HG02970 (cell line): ENCODE measurements around the gene MTA2.

Experiments used
- ATAC-seq: cut with Tn5 transposase; IDR thresholded peaks from one replicate; pipeline ENCODE4 v1.9.1; 2021; ENCODE audit warnings: mild to moderate bottlenecking, moderate library complexity, moderate number of reproducible peaks; ENCODE audit not compliant: unreplicated experiment, low FRiP score

Gene MTA2

DNA sequence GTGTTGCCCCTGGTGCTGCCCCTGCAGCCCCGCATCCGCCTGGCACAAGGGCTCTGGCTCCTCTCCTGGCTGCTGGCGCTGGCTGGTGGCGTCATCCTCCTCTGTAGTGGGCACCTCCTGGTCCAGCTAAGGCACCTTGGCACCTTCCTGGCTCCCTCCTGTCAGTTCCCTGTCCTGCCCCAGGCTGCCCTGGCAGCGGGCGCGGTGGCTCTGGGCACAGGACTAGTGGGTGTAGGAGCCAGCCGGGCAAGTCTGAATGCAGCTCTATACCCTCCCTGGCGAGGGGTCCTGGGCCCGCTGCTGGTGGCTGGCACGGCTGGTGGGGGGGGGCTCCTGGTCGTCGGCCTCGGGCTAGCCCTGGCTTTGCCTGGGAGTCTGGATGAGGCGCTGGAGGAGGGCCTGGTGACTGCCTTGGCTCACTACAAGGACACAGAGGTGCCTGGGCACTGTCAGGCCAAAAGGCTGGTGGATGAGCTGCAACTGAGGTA is 11.7 kb upstream of the MTA2 start:
- ATAC-seq: no peak

DNA sequence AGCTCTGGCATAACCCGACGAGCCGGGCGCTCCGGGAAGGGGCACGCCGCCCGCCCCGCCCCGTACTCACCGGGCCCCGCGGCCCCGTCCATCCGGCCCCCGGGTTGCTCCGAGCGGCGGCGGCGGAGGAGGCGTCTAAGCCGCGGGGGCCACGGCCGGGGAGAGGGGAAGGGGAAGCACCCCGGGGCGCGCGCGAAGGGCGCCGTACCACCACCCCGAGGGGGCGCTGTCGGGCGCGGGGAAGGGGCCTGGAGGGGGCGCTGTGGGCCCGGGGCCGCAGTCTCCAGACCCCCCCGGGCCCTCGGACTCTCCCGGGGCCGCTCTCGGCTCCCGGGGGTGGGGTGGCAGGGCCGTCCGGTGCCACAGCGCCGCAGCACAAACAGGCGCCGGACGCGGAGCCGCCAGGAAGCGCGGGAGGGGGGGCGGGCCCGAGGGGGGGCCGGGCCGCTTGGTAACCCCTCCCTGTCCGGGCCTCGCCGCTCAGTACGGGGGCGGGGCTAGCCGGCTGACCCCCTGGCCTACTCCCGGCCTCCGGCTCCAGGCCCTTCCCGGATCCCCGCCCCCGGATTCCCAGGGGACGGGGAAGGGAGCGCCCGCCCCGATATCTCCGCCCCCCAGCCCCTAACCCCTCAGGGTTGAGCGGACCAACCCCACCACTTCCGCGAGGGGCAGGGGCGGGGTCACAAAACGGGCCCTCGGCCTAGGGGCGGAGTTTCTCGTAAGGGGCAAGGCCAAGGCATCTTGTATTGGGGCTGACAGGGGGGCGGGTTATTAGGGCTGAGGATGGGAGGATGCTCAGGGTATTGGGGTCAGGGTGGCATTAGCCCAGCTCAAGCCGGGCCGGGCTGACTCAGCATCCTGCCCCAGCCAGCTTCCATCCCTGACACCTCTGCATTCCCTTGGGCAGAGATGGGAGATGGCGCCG is 11.0 kb upstream of the MTA2 start, which contains the start of the genes EML3 and ROM1:
TSS of gene EML3 (minus strand) at position 410 of the 925 bp plus-strand sequence. CDS start at position 92, 318 bp downstream.
TSS of gene ROM1 (plus strand) at position 892 of the 925 bp plus-strand sequence. CDS start at position 917, 25 bp downstream.
- peak; percentile 61 for ATAC-seq

DNA sequence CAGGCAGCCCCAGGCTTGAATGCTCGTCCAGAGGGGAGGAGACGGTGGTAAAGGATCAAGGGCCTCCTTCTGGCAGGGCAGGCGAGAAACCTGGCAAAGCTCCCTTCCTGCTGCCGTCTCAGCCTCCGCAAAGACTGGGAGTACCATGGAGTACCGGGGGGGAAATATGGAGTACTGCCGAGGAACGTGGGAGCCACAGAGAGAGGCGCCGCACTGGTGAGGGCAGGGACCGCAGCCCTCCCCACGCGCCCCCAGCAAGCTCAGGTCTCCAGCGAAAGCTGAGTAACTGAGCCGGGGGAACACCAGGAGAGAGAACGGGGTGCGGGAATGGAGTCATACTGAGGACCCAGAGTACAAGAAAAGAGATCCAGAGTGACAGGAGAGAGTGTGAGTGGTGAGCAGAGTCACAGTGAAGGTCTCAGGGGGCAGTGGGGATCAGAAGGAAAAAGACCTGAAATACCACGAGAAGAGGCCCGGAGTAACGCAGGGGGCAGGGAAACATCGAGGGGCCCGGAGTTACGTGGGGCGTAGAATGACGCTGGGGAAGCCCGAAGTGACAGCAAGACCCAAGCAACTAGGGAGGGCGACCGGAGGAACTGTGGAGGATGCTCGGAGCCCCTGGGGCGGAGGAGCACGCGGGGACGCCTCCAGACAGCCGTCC is 10.2 kb upstream of the MTA2 start:
- peak; percentile 10 for ATAC-seq

DNA sequence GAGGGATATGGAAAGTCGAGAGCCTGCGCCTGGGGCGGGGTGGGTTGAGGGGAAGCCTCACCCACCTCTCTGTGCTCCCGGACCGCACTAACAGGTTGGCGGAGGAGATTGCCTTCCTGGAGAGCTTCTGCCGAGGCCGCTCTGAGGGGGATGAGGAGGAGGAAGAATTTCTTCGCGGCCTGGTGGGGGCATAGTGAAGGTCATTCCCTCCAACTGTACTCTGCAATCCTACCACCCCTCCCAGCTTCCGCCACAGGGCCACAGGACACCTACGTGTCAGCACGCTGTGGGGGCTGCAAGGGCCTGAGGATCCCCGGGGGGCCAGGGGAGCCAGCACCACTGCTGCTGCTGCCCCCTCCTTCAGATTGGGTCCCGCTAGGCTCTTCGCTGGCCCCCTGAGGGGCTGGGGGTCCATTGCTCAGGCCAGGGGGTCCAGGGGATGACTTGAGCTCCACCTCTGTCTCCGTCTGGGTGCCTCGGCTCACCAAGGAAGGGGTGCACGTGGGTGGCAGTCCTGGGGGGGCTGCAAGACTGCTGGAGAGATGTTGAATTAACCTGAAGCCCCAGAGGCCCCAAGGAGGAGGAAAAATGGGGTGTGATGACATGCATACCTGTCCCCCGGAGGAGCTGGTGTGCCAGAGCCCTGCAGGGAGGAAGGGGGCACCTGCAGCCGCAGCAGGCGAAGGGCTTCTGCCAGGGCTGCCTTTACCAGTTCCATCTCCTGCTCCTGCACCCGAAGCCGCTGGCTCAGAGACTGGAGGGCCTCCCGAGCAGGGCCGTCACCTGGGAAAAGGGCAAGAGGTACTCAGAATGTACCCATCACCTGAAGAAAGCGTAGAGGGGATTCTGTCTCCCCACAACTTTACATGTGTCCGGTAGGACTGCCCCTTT is 9.4 kb upstream of the MTA2 start:
- no peak for ATAC-seq

DNA sequence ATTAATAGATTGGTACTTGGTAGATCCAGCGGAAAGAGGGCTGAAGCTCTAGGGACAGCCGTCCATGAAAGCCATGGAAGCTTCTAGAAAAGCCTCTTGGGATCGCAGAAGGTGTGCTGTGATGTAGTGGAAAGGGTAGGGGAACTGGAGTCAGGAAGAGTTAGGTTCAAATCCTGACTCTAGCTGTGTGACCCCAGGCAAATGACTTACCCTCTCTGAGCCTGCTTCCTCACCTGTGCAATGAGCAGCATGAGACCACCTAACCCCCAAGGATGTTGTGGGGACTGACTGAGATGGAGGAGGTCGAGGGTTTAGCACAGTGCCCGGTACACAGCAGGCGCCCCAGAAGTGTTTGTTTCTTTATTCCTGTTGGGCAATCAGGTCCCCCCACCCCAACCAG is 8.7 kb upstream of the MTA2 start:
- no peak for ATAC-seq

DNA sequence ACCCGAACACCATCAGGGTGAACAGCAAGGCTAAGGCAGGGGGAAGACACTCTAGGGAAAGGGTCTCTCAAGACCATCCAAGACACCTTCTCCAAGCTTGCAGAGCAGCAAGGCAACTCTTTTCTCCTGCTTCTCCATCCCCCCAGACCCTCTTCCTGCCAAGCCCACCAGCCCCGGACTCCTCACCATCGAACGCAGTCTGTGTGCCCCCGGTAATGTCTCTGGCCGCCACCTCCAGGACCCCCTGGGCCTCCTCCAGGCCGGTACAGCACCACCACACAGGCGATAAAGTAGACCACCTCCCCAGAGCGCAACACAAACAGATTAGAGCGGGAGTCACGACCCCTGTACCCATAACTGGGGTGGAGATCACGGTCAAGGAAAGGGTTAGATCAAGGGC is 7.1 kb upstream of the MTA2 start:
- ATAC-seq: no peak

DNA sequence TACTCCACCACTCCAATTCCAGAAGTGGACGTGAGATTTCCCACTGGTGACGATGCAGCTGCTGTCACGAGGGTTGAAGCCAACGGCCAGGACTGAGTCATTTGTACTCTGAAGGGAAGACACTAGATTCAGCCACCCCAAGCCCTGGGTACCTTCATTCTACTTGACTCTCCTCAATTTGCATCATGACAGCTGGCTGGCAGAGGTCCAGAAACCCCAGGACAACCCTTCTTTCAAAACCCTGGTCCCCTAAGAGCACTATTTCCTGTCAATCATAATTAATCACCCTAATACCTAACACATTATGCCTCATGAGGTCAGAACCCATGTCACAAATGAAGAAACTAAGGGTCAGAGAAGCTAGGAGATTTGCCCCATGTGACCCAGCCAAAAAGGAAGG is 6.0 kb upstream of the MTA2 start:
- no peak for ATAC-seq

DNA sequence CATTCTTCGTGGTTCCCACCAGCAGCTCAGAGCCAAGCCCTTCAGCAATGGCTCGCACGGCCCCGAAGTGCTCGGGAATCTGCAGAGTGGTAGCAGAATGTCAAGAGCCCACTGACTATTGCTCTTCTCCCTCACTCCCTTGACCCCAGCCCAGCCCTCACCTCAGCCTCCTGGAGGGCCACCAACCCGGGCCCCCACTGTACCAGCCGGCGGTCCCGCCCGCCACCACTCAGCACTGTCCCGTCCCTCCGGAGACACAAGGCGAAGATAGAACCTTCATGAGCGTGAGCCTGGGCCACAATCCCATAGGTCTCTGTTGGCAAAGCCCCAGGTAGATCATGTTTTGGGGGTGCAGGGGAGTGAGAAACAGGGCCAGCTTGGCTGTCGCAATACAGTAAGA is 4.2 kb upstream of the MTA2 start:
- no peak for ATAC-seq

DNA sequence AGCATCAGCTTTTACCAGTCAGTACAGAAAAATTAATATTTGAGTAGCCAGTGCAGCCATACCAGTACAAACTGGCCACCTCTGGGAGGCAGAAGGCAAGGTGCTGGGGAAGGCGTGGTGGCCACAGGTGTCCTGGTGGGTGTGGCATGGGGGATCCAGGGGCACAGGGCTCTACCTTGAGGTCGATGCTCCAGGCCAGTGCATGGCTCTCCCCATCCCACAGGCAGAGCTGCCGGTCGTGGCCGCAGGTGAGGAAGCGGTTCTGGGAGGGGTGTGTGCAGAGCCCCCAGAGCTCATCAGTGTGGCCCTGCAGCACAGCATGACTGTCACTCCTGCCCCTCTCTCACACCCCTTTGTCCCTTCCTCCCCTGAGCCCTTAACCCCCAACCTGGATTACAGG is 3.8 kb upstream of the MTA2 start:
- no peak for ATAC-seq

DNA sequence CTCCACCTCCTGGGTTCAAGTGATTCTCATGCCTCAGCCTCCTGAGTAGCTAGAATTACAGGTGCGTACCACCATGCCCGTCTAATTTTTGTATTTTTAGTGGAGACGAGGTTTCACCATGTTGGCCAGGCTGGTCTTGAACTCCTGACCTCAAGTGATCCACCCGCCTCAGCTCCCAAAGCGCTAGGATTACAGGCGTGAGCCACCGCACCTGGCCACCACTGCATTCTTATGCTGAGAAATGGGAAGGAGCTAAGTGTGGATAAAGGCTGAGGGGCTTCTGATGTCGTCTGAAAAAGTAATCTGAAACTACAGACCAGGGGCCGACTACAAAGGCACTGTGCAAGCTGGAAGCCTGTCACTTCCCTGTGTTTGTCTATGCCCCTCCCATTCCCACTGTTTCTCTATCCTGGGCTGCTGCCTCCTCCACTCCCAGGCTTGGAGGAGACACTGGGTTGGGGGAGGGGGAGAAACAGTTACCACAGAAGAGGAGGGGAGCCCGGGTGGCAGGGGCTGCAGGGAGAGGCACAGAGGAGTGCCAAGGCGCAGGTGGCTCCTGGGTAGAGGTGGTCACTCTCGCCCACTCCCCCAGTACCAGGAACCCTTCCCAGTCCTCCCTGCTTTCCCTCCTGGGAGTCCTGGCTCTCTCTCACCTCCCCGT is 2.9 kb upstream of the MTA2 start:
- ATAC-seq: no peak

DNA sequence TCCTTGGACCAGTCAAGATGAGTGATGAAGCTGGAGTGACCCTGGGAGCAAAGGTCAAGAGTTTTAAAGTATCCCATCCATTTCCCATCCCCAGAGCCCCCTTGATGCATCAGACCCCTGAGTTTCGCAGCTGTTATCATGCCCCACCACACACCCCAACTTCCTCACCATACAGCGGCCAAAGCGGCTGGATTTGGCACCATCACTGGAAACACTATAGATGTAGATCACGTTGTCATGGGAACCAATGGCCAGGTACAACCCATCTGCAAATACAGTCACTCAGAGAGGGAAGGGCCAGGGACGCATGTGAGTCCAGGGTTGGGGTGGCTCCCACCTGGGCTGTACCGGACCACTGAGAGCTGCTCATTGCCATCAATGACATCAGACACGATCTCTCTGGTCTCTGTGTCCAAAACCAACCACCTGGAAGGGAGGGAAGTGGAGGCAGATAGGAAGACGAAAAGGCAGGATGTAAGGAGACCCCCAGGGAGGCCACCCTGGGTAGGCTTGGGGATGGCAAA is 2.2 kb upstream of the MTA2 start:
- no peak for ATAC-seq

DNA sequence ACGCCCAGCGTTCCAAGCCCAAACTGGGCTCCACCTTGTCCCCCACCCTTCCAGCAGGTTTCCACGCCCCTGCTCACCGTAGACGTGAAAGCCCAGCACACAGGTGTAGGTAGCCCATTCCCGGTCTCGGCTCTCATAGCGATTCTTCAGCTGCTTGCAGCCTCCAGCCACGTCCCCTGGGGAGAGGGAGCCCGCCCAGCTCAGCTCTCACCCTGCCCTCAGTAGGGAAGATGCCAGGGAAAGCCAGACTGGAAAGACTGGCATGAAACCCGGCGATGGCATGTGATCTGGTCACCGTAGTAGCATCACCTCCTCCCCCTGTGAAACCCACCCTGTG is 1.4 kb upstream of the MTA2 start:
- ATAC-seq: no peak

DNA sequence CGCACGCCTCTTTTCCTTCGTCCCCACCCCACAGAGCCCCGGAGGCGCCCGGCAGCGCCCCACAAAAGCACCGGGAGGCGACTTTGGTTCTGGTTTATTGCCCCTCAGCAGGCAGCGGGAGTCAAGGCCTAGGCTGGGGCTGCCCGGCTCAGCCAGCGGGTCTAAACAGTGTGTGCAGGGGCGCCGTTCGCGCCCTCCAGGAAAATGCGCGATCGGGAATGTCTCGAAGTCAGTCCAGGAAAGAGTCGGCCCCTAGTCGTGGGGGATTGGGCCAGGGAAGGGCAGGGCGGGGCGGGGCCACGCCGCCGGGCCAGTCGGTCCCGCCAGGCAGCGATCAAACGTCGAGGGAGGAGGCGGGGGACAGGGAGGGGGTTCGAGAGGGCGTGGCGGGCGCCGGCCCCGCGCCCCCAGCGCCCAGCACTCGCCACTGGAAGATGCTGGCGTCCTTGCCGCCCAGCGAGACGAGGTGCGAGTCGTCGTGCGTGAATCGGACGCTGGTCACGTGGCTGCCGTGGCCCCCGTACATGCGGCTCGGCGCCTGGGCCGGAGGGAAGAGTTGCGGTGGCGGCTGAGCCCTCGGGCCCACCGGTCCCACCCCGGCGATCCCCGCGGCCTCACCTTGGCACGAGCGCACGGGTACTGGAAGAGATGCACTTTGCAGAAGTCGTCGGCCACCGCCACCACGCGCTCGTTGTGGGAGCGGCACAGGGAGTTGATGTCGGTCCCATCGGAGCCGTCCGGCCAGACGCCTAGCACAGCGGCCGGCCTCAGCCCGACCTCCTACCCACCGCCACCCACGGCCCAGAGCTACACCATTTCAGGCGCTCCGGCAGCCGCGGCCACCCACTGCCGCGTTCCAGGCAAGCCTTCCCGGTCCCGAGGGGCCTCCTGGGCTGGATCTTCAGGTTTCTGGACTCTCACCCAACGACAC is 741 bp upstream of the MTA2 start:
- ATAC-seq: no peak

DNA sequence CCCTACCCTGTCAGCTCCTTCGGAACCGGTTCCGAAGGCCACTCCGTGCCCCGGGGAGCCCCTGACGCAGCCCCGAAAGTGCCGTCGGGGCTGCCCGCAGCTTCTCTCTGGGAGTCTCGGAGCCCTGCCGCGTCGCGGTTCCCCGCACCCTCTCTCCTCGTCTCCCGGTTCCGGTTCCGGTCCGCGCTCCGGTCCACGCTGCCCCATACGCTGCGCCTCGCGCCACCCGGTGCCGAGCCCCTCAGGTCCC is 618 bp downstream of the MTA2 start:
- no peak for ATAC-seq

DNA sequence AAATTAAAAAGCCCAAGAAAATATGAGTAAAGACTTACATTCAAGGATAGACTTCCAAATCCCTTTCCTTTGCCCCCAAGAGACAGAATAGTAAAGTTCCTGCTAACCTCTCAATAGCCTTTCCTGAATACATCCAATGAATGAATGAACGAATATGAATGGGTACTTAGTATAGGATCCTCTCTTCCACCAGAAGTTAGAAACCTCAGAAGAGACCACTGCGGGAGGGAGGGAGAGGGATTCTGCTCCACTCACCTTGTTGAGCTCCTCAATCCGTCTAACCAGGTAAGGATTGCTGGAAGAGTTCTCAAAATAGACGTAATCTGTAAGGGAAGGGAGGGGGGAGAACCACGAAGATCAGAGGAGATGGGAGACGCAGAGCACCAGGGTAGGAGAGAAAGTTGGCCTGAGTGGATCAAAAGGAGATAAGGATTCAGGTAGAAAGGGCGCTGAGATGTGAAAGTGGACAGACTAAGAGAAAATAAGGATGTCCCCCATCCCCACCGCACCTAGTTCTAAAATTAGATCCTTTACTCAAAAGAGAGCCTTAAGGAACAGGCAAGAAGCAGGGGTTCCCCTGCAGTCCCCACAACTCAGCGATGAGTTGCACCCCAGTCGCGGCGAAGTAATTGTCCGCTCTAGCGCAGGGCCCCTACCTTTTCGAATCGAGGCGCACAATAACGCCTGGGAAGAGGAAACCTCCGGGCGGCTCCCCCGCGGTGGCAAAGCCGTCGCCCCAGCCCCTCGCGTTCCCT is 1.1 kb downstream of the MTA2 start:
- no peak for ATAC-seq

DNA sequence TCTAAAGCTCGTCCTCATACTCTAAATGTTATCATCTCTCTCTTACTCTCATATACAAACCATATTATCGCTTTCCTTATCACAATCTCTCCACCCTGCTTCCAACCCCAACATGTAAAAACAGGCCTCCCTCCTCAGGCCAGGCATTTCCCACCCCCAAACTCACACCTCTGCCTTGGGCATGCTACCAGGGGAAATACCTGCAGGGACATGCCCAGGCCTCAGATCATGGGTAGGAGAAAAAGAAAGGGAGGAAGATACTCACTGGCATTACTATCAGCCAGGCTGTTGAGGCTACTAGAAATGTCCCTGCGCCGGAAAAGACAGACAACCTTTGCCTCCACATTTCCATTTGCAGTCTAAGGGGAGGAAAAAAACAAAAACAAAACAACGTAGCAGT is 1.8 kb downstream of the MTA2 start:
- no peak for ATAC-seq

DNA sequence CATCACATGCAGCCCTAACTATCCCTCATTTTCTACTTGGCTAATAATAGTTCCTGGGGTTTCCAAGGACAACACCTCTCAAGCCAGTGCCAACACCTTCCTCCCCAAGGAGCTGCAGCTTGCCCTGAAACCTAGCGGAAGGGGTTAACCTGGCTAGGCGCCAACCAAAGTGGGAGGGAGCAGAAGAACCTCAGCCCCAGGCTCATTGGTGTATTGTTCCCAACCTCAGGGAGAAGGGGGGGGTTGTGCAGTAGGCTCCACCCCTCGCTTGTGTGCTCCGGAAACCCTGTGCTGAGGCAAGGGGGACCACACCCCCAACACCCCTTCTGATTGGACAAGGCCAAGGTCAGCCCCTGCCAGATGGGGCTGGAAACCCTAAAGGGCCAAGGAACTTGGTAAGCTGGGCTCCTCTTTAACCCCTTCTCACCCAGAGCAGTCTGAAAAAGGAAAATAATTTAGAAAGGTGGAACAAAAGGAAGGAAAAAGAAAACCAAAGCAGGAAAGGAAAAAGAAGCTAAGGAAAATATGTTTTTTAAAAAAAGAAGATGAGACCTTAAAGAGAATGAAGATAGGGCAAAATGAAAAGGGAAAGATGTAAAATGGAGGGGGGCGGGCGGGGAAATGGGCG is 2.5 kb downstream of the MTA2 start:
- ATAC-seq: peak; percentile 33

DNA sequence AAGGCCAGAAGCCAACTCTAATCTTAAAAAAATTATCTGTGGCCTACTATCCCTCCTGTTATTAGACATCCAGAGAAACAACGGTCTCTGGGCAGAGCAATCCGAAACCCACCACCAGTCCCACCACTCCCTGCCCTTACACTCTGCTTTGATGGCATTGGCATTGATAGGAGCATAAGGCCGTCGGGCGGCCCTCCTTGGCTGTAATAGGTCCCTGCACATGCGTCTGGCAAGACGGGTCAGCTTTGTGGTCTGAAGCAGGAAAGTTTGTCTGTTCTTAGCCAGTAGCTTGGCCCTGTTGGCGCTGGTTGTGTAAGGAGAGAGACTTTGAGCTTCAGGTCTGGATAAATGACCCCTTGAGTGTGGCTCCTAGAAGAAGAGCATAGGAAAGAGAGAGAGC is 6.5 kb downstream of the MTA2 start:
- ATAC-seq: no peak
